OCI-LY3 (cell line): ENCODE results near the gene DAB1.

Source experiments
- H2AFZ ChIP-seq: fragments of 200-600, 300-600 bp; shearing (Covaris generic); 2 replicates; pipeline ENCODE4 v1.6.0; 2014; ENCODE audit warnings: antibody characterized with exemption, low read depth, low read length
- H3K27ac ChIP-seq: fragments of 200-600, 300-600 bp; sonication (generic); 2 replicates; pipeline ENCODE4 v1.5.1; 2014; ENCODE audit warnings: mild to moderate bottlenecking, low read length, moderate library complexity, mixed read lengths
- H3K27me3 ChIP-seq: fragments of 200-600, 300-600 bp; sonication (generic); 2 replicates; pipeline ENCODE4 v1.6.1; 2014; ENCODE audit warnings: low read depth, low read length, mixed read lengths
- H3K36me3 ChIP-seq: fragments of 200-600, 300-600 bp; sonication (generic); replicated peaks from 2 replicates; pipeline ENCODE3; 2014; ENCODE audit warnings: low read depth, low read length, mixed read lengths
- H3K4me1 ChIP-seq: fragments of 300-600, 200-600 bp; sonication (generic); 2 replicates; pipeline ENCODE4 v1.6.1; 2014; ENCODE audit warnings: low read length, mixed read lengths
- H3K4me2 ChIP-seq: fragments of 200-600, 300-600 bp; sonication (generic); 2 replicates; pipeline ENCODE4 v1.6.1; 2014; ENCODE audit warnings: low read length, mixed read lengths
- H3K4me3 ChIP-seq: fragments of 300-600, 200-600 bp; sonication (generic); 2 replicates; pipeline ENCODE4 v1.5.1; 2014; ENCODE audit warnings: antibody characterized with exemption, mild to moderate bottlenecking, low read length, moderate library complexity
- H3K79me2 ChIP-seq: fragments of 300-600, 200-600 bp; shearing (Covaris generic); 2 replicates; pipeline ENCODE4 v1.6.1; 2014; ENCODE audit warnings: mild to moderate bottlenecking, low read length, mixed read lengths
- H3K9ac ChIP-seq: fragments of 300-600, 200-600 bp; shearing (Covaris generic); 2 replicates; pipeline ENCODE4 v1.6.0; 2014; ENCODE audit warnings: mild to moderate bottlenecking, low read length, moderate library complexity
- H3K9me3 ChIP-seq: fragments of 200-600, 300-600 bp; shearing (Covaris generic); 2 replicates; pipeline ENCODE4 v1.6.1; 2014; ENCODE audit warnings: low read length, mixed read lengths; ENCODE audit not compliant: insufficient read depth
- H4K20me1 ChIP-seq: fragments of 200-600, 300-600 bp; sonication (generic); 2 replicates; pipeline ENCODE4 v1.6.1; 2016; ENCODE audit warnings: low read length, mixed read lengths; ENCODE audit not compliant: insufficient read depth
- EZH2phosphoT487 ChIP-seq: fragments of 200-600 bp; shearing (Covaris generic); IDR thresholded peaks from 2 replicates; pipeline ENCODE4 v1.6.1; 2018; ENCODE audit warnings: antibody characterized with exemption, mixed run types, low read depth
- TF ChIP-seq, protein P1 (sequence below): fragments of 200-600, 300-600 bp; sonication (generic); IDR thresholded peaks from 2 replicates; pipeline ENCODE4 v1.5.1; 2014; ENCODE audit warnings: antibody characterized with exemption, low read length, low read depth

The DAB1 gene

GRCh38 chr1:57279909-57280666 is 143.8 kb downstream of the DAB1 start:
- H3K4me1 ChIP-seq = no peaks in the 10 kb centered on the region

DNA sequence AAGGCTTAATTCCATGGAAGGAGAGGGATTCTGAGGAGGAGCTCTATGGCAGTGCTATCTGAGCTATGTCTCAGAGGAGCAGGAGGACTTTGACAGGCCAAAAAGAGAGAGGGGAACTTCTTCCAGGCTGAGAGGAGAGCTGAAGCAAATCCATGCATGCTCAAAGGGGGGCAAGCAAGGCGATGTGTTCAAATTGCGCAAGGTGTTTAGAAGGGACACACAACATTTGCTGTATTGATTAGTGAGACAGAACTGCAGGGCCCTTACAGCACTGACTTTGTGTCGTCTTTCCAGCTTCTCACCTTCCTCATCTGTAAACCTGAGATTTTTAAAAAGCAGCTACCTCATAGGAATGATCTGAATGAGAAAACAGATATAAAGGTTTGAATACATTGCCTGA is 145.3 kb downstream of the DAB1 start:
- H3K4me2 ChIP-seq = no peak overlapping the region
- no peaks in the 10 kb centered on the region for H4K20me1 ChIP-seq
- H2AFZ ChIP-seq = no peak overlapping the region
- no peaks in the 10 kb centered on the region for H3K27me3 ChIP-seq
- H3K4me1 ChIP-seq = no peaks in the 10 kb centered on the region
- no peaks in the 10 kb centered on the region for H3K9me3 ChIP-seq
- no peaks in the 10 kb centered on the region for H3K36me3 ChIP-seq
- TF ChIP-seq EZH2phosphoT487 = no peak
- TF ChIP-seq, protein P1, sequence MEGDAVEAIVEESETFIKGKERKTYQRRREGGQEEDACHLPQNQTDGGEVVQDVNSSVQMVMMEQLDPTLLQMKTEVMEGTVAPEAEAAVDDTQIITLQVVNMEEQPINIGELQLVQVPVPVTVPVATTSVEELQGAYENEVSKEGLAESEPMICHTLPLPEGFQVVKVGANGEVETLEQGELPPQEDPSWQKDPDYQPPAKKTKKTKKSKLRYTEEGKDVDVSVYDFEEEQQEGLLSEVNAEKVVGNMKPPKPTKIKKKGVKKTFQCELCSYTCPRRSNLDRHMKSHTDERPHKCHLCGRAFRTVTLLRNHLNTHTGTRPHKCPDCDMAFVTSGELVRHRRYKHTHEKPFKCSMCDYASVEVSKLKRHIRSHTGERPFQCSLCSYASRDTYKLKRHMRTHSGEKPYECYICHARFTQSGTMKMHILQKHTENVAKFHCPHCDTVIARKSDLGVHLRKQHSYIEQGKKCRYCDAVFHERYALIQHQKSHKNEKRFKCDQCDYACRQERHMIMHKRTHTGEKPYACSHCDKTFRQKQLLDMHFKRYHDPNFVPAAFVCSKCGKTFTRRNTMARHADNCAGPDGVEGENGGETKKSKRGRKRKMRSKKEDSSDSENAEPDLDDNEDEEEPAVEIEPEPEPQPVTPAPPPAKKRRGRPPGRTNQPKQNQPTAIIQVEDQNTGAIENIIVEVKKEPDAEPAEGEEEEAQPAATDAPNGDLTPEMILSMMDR = no peak
- H3K79me2 ChIP-seq = no peaks in the 10 kb centered on the region
- no peak overlapping the region for H3K27ac ChIP-seq
- H3K9ac ChIP-seq = no peak overlapping the region
- H3K4me3 ChIP-seq = no peak overlapping the region

More at GRCh38 chr1:57279909-57280666, 143.8 kb downstream of the DAB1 start:
- Histone ChIP-seq H3K9ac (no peak overlapping the region), H3K36me3 (no peaks in the 10 kb centered on the region), H2AFZ (no peak overlapping the region), H3K4me2 (no peak overlapping the region), H3K27me3 (no peaks in the 10 kb centered on the region), H3K9me3 (no peaks in the 10 kb centered on the region), H4K20me1 (no peaks in the 10 kb centered on the region), H3K4me3 (no peak overlapping the region), H3K27ac (no peak overlapping the region), H3K79me2 (no peaks in the 10 kb centered on the region)
- TF ChIP-seq, protein P1 = no peak
- TF ChIP-seq EZH2phosphoT487 = no peak

GRCh38 chr1:57277681-57278080 is 146.2 kb downstream of the DAB1 start:
- TF ChIP-seq EZH2phosphoT487 = no peak
- Histone ChIP-seq H3K9me3 (no peaks in the 10 kb centered on the region), H3K4me1 (no peaks in the 10 kb centered on the region), H3K4me2 (no peak overlapping the region), H4K20me1 (no peaks in the 10 kb centered on the region), H3K79me2 (no peaks in the 10 kb centered on the region), H3K27ac (no peak overlapping the region), H3K36me3 (no peaks in the 10 kb centered on the region), H2AFZ (no peak overlapping the region), H3K27me3 (no peaks in the 10 kb centered on the region), H3K9ac (no peak overlapping the region), H3K4me3 (no peak overlapping the region)

DNA sequence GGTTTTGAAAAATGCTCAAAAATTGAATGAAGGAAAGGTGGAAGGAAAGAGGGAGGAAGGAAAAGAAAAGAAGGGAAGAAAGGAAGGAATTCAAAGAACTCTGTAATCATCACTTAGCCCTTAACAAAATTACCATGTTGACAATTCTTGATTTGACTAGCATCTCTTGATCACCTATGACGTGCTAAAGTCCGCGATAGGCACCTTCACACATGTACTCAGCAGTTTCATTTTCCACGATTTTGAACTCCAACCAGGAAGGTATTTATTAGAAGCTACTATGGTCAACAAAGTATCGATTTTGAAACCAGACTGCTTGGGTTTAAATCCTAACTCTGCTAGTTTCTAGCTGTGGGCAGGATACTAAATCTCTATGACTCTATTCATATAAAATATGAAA is 146.9 kb downstream of the DAB1 start:
- Histone ChIP-seq H3K27me3 (no peaks in the 10 kb centered on the region), H3K4me2 (no peak overlapping the region), H3K4me1 (no peaks in the 10 kb centered on the region), H3K9ac (no peak overlapping the region), H3K27ac (no peak overlapping the region), H4K20me1 (no peaks in the 10 kb centered on the region), H3K36me3 (no peaks in the 10 kb centered on the region), H3K9me3 (no peaks in the 10 kb centered on the region), H3K4me3 (no peak overlapping the region), H2AFZ (no peak overlapping the region), H3K79me2 (no peaks in the 10 kb centered on the region)
- TF ChIP-seq, protein P1 = no peak
- no peak for TF ChIP-seq EZH2phosphoT487
